GM19397 (cell line): ENCODE measurements around the gene BTBD7.
A peak's percentile ranks its signal among the peaks of the same experiment; 100 is the strongest.
"Not testable (repeated sequence)": the region's sequence is repeated elsewhere in the genome, so short reads cannot be mapped to it uniquely, and the experiment has no call there.

Experiments used
- ATAC-seq: cut with Tn5 transposase; IDR thresholded peaks from one replicate; pipeline ENCODE4 v1.9.1; 2021; ENCODE audit warnings: mild to moderate bottlenecking, moderate library complexity; ENCODE audit not compliant: unreplicated experiment

BTBD7 gene

GRCh38 chr14:93332853-93333630 is at the start of gene BTBD7:
Gene BTBD7, minus strand, starts transcription at chr14:93333036. Its CDS starts 36,985 bp downstream, at chr14:93296051.
- peak; percentile 73 for ATAC-seq

GRCh38 chr14:93381644-93382043 is 48.8 kb upstream of the BTBD7 start:
- no peak for ATAC-seq

GRCh38 chr14:93379831-93380230 is 47.0 kb upstream of the BTBD7 start:
- ATAC-seq, result no peak

- peak; percentile 95 for ATAC-seq
These were observed 42.9 kb upstream of the BTBD7 start for GRCh38 chr14:93375673-93376156.

- ATAC-seq, result peak; percentile 90
These were observed 37.0 kb upstream of the BTBD7 start for GRCh38 chr14:93369713-93370266.

- no peak for ATAC-seq
These were observed 36.3 kb upstream of the BTBD7 start for GRCh38 chr14:93368996-93369712.

- ATAC-seq, result not testable (repeated sequence)
These were observed 22.0 kb upstream of the BTBD7 start for GRCh38 chr14:93354873-93355272.

- ATAC-seq, result no peak
These were observed 15.5 kb upstream of the BTBD7 start for GRCh38 chr14:93348292-93348691.

- no peak for ATAC-seq
These were observed 15.0 kb upstream of the BTBD7 start for GRCh38 chr14:93347850-93348249.

GRCh38 chr14:93346926-93347721 is 14.3 kb upstream of the BTBD7 start, which contains the start of gene COX8C:
Gene COX8C, plus strand, starts transcription at chr14:93347182. Its CDS starts 87 bp downstream, at chr14:93347269.
- ATAC-seq, result no peak

- ATAC-seq, result no peak
These were observed 11.0 kb upstream of the BTBD7 start for GRCh38 chr14:93343797-93344196.

- no peak for ATAC-seq
These were observed 10.4 kb upstream of the BTBD7 start for GRCh38 chr14:93343266-93343665.

- ATAC-seq, result no peak
These were observed 5.0 kb upstream of the BTBD7 start for GRCh38 chr14:93337884-93338283.

- ATAC-seq, result no peak
These were observed 4.4 kb upstream of the BTBD7 start for GRCh38 chr14:93337143-93337753.

GRCh38 chr14:93333631-93334103 is 831 bp upstream of the BTBD7 start:
- ATAC-seq, result no peak

- ATAC-seq, result peak; percentile 59
These were observed 411 bp downstream of the BTBD7 start for GRCh38 chr14:93332397-93332852.

- ATAC-seq, result peak; percentile 0
These were observed 974 bp downstream of the BTBD7 start for GRCh38 chr14:93331728-93332396.

- no peak for ATAC-seq
These were observed 1.7 kb downstream of the BTBD7 start for GRCh38 chr14:93331002-93331727.

- ATAC-seq, result no peak
These were observed 2.2 kb downstream of the BTBD7 start for GRCh38 chr14:93330609-93331000.
